GM19035 (cell line): ENCODE measurements around the gene MEN1.

Experiments
- ATAC-seq: cut with Tn5 transposase; IDR thresholded peaks from one replicate; pipeline ENCODE4 v1.9.1; 2021; ENCODE audit not compliant: unreplicated experiment

The MEN1 gene

GRCh38 chr11:64788321-64789215, 21.8 kb downstream of the MEN1 start:
- no peak for ATAC-seq

GRCh38 chr11:64787526-64788320, 22.6 kb downstream of the MEN1 start:
- ATAC-seq: no peak

DNA sequence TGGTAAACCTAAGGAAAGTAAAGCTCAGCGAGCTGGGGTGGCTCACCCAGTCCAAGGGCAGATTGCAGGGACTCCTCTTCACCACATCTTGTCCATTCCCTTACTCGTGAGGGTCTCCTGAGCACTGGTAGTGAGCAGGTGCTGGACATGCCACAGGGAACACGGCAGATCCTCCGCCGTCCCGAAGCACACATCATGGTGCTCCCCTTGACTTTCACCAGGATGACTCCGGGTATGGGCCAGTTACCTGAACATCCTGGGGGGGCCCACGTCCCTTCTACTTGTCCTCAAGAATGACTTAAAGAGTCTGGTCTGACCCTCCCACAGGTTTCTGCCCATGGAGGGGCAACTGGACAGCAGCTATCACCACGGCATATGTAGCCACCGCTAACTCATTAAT, 24.0 kb downstream of the MEN1 start:
- no peak for ATAC-seq

DNA sequence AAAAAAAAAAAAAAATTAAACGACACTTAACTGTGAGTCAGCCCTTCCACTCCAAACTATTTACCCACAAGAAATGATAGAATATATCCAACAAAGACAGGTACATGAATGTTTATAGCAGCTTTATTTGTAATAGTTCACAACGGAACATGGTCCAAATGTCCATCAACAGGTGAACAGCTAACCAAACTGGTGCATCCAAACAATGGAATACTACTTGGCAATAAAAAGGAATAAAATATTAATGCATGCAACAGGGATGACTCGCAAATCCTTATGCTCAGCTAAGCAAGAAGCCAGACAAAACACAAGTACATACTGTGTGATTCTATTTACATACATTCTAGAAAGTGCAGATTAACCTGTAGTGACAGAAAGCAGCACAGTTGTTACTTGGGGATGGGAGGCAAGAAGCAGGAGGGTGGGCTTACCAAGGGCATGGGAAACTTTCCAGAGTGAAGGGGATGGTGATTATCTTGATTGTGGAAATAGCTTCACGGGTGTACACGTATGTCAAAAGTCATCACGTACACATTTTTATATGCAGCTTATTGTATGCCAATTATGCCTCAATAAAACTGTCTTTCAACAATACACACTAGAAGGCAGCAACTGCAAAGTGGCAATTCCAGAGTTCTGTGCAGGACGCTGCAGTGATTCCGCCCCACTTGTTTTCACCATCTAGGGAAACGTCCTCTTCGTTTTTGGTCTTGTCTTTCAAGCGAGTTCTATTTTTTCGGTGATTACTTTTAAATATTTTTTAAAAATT, 25.4 kb downstream of the MEN1 start:
- no peak for ATAC-seq

GRCh38 chr11:64778473-64779298, 31.7 kb downstream of the MEN1 start, which contains the start of gene SF1:
SF1 (minus strand) TSS chr11:64778542; CDS start chr11:64778392, 150 bp downstream.
- peak; percentile 78 for ATAC-seq

GRCh38 chr11:64778223-64778472, 32.2 kb downstream of the MEN1 start:
- ATAC-seq: no peak

DNA sequence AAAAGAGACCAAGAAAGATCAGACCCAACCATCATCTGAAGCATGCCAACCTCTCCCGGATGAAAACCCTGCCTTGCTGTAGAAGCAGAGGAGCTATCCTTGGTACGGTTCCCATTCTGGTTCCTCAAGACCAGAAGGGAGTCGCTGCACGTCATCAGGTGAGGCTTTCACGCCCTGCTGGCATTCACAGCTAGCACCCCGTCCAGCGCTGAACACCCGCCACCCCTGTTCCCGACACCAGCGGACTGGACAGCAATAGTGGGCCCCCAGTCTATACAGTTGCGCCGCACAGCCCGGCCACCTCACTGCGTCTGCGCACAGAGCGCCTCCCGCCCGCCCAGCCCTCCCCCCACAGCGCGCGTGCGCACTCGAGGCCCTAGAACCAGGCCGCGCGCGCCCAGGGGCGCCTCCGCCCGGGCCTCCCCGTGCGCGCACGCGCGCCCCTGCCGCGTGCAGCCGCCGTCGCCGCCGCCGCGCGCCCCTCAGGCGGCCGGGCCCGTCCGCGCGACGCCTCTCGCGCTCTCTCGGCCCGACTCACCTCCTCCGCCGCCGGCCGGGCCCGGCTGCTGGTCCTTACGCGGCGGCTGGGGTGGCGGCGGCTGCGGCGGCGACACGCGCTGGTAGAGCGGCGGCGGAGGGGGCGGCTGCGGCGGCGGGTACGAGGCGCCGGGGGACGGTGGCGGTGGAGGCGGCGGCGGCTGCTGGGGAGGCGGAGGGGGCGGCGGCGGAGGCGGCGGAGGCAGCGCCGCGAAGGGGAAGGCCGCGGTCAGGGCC, 32.7 kb downstream of the MEN1 start:
- peak; percentile 29 for ATAC-seq

DNA sequence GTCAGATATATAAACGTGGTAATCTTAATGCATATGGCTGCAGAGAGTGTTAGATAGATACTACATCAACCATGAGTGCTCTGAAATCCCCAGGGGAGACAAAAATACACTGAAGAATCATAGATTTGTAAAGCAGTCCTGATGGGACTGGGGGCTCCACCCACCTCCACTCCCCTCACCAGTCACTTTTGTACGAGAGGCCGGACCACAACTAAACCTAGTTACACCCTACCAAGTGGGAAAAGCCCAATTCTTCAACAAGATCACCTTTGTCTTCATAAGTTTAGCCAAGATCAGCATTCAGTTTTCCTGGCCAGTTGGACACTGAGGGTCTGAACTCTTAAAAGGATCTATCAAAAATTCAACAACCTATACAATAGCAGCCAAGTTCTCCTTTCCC, 33.5 kb downstream of the MEN1 start:
- no peak for ATAC-seq

- ATAC-seq: no peak
Observed at GRCh38 chr11:64776425-64776824, 33.9 kb downstream of the MEN1 start.

DNA sequence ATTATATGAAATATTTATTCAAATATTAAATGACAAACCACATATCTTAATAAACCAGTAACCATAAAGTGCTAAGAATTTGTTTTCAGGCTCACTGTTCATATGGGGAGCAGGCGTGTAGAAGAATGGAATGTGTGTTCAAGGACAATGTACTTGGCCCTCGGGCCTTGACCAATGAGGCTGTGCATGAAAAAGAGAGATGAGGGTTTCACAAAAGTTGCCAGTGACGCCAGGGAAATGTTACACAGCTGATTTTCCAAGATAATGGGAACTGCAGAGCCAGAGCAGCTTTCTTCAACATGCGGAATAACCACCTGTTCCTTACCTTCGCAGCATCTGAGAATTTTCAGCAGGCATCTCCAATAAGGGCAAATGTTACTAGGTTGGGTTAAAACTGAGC, 36.2 kb downstream of the MEN1 start:
- ATAC-seq: no peak

- ATAC-seq: no peak
Observed at GRCh38 chr11:64772303-64773018, 37.9 kb downstream of the MEN1 start.

DNA sequence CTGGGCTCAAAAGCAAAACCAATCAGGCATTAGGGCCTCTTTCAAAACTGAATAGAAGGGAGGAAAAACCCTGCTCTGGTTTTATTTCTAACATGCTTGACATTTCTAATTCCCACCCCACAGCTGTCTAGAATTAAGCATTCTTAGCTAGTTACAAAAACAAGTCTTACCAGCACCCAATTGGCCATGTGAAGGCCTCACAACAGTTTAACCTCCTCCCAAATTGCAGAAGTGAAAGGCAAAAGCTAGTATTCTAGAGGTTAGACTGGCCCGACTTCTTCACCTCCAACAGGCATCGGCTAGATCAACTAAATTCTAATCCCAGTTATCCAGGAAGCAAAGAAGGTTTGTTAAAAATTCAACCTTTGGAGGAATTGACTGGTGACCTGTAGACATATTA, 38.5 kb downstream of the MEN1 start:
- no peak for ATAC-seq

DNA sequence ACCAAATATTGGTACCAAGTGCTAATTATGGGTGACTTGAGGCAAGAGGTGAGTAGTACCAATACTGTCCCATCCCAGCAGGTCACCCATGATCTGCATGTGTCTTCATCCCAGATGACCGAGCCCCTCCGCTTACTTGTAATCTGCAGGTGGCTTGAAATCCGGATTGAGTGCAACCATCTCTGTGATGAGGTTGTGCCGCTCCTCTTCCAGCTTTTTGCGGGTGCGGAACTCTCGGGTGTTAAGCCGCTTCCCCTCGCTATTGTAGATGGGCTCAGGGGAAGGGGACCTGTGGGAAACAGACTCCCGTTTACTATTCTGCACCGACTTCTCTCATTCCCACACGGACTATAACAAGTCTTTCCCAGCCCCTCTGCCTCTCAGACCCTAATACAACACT, 40.2 kb downstream of the MEN1 start:
- ATAC-seq: no peak

DNA sequence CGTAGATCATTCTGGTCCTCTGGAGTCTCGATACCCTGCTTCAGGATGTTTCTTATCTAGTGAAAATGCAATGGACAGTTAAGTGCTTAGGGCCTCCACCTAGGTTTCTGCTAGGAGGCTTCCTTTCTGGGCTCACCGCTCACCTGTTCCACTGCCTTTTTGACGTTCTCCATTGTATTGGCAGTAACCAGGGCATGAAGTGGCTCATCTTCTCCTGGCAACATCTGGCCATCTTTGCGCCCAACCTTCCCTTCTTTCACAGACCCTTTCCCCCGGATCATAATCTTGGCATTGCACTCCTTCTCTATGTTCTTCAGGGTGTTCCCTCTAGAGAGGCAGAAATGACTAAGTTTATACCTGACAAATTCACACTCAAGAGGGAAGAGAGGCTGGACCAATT, 41.1 kb downstream of the MEN1 start:
- no peak for ATAC-seq

- no peak for ATAC-seq
Observed at GRCh38 chr11:64768300-64768694, 42.1 kb downstream of the MEN1 start.

- no peak for ATAC-seq
Observed at GRCh38 chr11:64767344-64768299, 42.7 kb downstream of the MEN1 start.

- ATAC-seq: no peak
Observed at GRCh38 chr11:64766881-64767280, 43.5 kb downstream of the MEN1 start.
